ENCODE data around the gene ARHGEF7. TPM values are rescaled to one million over a fixed set of nuclear protein-coding genes. Genes with fewer than 3 reads are reported as not detected.

ARHGEF7 gene
- total RNA-seq, 1 donor from 2014 or later, result 227 TPM

DNA sequence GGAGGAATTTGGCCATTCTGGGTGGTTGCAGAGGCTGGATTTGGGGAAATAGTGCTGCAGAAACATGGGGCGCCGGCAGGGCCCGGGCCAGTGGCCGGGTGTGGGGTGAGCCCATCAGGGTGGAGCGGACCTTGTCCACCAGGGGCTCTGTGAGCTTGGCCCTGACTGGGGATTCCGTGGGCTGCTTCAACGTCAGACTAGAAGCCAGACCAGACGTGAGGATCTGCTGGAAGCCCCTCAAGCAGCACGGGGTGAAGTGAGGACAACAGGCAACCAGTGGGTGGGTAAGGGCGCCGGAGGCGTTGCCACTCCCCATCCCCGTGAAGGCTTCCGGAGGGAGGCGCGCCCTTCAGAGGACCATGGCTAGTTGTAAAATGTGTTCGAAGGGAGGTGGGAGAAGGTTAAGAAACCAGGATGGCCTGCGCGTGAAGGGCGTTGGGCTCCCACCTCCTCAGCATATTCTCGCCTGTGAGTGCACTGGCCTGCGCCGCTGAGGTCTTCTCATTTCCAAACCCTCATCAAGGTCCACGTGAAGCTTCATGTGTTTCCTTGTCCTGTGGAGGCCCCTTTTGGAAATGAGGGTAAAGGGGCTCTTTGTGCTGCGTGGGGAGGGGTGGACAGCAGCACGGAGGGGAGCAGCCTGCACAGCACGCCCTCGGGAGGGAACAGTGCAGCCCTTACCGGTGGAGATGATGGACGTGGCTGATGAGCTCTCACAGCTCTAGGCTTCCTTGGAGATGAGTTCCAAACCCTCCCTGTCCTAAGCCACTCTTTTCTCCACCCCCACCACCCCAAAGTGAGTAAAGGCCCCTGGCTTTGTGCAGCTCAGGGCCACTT is 213.7 kb downstream of the ARHGEF7 start:
- Mint-ChIP-seq H3K27ac (ENCODE audit: unreplicated experiment) (no peak overlapping the region), H3K4me3 (ENCODE audit: unreplicated experiment) (no peak overlapping the region), H3K36me3 (ENCODE audit: unreplicated experiment) (no peaks in the 10 kb centered on the region), H3K9me3 (ENCODE audit: unreplicated experiment) (peaks cover 9% of the 10 kb centered on the region), H3K4me1 (ENCODE audit: low read depth, unreplicated experiment) (peaks cover 7% of the 10 kb centered on the region), H3K27me3 (ENCODE audit: unreplicated experiment) (no peaks in the 10 kb centered on the region)
- TF ChIP-seq CTCF (IDR thresholded peaks at IDR 0.05; ENCODE audit: partially characterized antibody, unreplicated experiment), result no peak
- no peak for DNase-seq

- Mint-ChIP-seq H3K4me3 (ENCODE audit: unreplicated experiment) (no peak overlapping the region), H3K27me3 (ENCODE audit: unreplicated experiment) (no peaks in the 10 kb centered on the region), H3K4me1 (ENCODE audit: low read depth, unreplicated experiment) (peaks cover 3% of the 10 kb centered on the region), H3K9me3 (ENCODE audit: unreplicated experiment) (peaks cover 7% of the 10 kb centered on the region), H3K27ac (ENCODE audit: unreplicated experiment) (no peak overlapping the region), H3K36me3 (ENCODE audit: unreplicated experiment) (no peaks in the 10 kb centered on the region)
- no peak for TF ChIP-seq CTCF (IDR thresholded peaks at IDR 0.05; ENCODE audit: partially characterized antibody, unreplicated experiment)
- no peak for DNase-seq
Measured at GRCh38 chr13:111329641-111330040, 214.5 kb downstream of the ARHGEF7 start.

GRCh38 chr13:111330066-111330610 is 215.0 kb downstream of the ARHGEF7 start:
- no peaks in the 10 kb centered on the region for H3K27me3 Mint-ChIP-seq (ENCODE audit: unreplicated experiment)
- H3K27ac Mint-ChIP-seq (ENCODE audit: unreplicated experiment), result no peak overlapping the region
- peaks cover 7% of the 10 kb centered on the region for H3K9me3 Mint-ChIP-seq (ENCODE audit: unreplicated experiment)
- TF ChIP-seq CTCF (IDR thresholded peaks at IDR 0.05; ENCODE audit: partially characterized antibody, unreplicated experiment), result no peak
- DNase-seq, result no peak
- H3K4me1 Mint-ChIP-seq (ENCODE audit: low read depth, unreplicated experiment), result no peaks in the 10 kb centered on the region
- H3K36me3 Mint-ChIP-seq (ENCODE audit: unreplicated experiment), result no peaks in the 10 kb centered on the region
- H3K4me3 Mint-ChIP-seq (ENCODE audit: unreplicated experiment), result no peak overlapping the region

DNA sequence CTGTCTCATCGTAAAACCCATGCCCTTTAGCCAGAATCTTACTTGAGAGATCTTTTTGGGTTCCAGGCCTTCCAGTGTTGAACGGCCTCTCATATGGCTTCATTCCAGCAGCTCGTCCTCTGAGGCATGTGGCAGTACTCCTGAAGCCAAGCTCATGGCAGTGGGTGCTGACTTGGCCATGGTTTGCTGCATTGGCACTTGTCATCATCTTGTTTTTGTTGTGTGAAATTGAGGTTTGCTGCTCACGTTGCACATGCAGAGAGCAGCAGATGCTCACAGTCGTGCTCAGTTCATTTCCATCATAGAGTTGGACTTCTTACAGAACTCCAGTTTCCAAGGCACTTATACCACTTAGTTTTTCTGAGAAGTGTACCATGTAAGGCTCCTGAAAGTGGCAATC is 220.2 kb downstream of the ARHGEF7 start:
- Mint-ChIP-seq H3K27ac (ENCODE audit: unreplicated experiment) (no peak overlapping the region), H3K4me3 (ENCODE audit: unreplicated experiment) (no peak overlapping the region), H3K4me1 (ENCODE audit: low read depth, unreplicated experiment) (no peaks in the 10 kb centered on the region), H3K36me3 (ENCODE audit: unreplicated experiment) (peaks cover 5% of the 10 kb centered on the region), H3K9me3 (ENCODE audit: unreplicated experiment) (no peaks in the 10 kb centered on the region), H3K27me3 (ENCODE audit: unreplicated experiment) (peaks cover 2% of the 10 kb centered on the region)
- no peak for TF ChIP-seq CTCF (IDR thresholded peaks at IDR 0.05; ENCODE audit: partially characterized antibody, unreplicated experiment)
- no peak for DNase-seq

DNA sequence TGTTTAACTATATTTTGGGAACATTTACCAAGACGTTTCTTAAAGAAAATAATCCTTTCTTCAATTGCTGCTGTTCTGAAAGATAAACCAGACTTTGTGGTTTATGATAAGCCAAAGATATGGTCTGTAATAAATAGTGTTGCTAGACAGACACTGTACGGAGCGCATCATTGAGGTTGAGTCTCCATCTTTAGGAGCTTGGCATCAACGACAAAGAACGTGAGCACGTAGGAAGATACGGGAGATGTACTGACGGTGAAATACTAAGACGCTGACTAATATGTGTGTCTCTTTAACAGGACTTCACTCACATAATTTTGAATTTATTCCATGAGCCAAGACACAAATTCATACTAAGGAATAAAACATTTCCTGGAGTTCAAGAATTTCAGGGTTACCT is 221.6 kb downstream of the ARHGEF7 start:
- Mint-ChIP-seq H3K4me3 (ENCODE audit: unreplicated experiment) (no peak overlapping the region), H3K4me1 (ENCODE audit: low read depth, unreplicated experiment) (no peaks in the 10 kb centered on the region), H3K27me3 (ENCODE audit: unreplicated experiment) (peaks cover 2% of the 10 kb centered on the region), H3K36me3 (ENCODE audit: unreplicated experiment) (peaks cover 5% of the 10 kb centered on the region), H3K27ac (ENCODE audit: unreplicated experiment) (no peak overlapping the region), H3K9me3 (ENCODE audit: unreplicated experiment) (no peaks in the 10 kb centered on the region)
- DNase-seq, result no peak
- no peak for TF ChIP-seq CTCF (IDR thresholded peaks at IDR 0.05; ENCODE audit: partially characterized antibody, unreplicated experiment)
